ENCODE data around the gene HS6ST2. TPM values are rescaled to one million over a fixed set of nuclear protein-coding genes. Genes with fewer than 3 reads are reported as not detected.

HS6ST2 gene
- total RNA-seq, 1 donor: not detected

DNA sequence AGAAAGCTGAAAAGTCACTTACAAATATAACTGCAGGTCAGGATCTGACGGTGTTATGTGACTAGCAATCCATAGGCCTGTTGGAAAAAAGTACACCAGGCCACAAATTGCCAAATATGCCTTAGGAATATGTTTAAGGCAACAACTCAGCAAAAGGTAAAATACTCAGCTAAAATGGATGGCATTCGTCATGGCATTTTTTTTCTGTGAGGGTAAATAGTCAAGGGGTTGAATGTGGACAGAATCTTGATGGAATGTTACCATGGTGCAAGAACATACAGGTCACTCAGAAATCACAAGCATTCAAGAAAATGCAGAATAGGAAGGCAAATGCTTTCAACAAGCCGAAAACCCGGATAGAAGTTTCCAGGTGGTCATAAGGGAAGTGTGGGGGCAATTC lies 347.9 kb downstream of the HS6ST2 start:
- no peak overlapping the region for H3K4me3 ChIP-seq (ENCODE audit: insufficient read depth, low read length)
- H3K4me1 ChIP-seq (ENCODE audit: insufficient read depth, low read length): no peaks in the 10 kb centered on the region
- H2AFZ ChIP-seq (ENCODE audit: low read length): no peak overlapping the region
- TF ChIP-seq, protein P1, sequence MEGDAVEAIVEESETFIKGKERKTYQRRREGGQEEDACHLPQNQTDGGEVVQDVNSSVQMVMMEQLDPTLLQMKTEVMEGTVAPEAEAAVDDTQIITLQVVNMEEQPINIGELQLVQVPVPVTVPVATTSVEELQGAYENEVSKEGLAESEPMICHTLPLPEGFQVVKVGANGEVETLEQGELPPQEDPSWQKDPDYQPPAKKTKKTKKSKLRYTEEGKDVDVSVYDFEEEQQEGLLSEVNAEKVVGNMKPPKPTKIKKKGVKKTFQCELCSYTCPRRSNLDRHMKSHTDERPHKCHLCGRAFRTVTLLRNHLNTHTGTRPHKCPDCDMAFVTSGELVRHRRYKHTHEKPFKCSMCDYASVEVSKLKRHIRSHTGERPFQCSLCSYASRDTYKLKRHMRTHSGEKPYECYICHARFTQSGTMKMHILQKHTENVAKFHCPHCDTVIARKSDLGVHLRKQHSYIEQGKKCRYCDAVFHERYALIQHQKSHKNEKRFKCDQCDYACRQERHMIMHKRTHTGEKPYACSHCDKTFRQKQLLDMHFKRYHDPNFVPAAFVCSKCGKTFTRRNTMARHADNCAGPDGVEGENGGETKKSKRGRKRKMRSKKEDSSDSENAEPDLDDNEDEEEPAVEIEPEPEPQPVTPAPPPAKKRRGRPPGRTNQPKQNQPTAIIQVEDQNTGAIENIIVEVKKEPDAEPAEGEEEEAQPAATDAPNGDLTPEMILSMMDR (IDR thresholded peaks at IDR 0.05; ENCODE audit: extremely low read depth, low read depth, low read length): no peak
- no peaks in the 10 kb centered on the region for H3K36me3 ChIP-seq (ENCODE audit: insufficient read depth, low read length)
- no peak overlapping the region for H3K4me2 ChIP-seq (ENCODE audit: insufficient read depth, low read length)
- H3K9me3 ChIP-seq (ENCODE audit: low read depth, low read length): no peaks in the 10 kb centered on the region
- no peak for DNase-seq (ENCODE audit: insufficient read length, low spot score, missing footprints)
- peaks cover 12% of the 10 kb centered on the region for H3K27me3 ChIP-seq (ENCODE audit: insufficient read depth, low read length)
- H3K79me2 ChIP-seq (ENCODE audit: insufficient read depth, low read length): no peaks in the 10 kb centered on the region
- no peaks in the 10 kb centered on the region for H4K20me1 ChIP-seq (ENCODE audit: insufficient read depth, low read length)
- no peak overlapping the region for H3K27ac ChIP-seq (ENCODE audit: low read depth, low read length)

DNA sequence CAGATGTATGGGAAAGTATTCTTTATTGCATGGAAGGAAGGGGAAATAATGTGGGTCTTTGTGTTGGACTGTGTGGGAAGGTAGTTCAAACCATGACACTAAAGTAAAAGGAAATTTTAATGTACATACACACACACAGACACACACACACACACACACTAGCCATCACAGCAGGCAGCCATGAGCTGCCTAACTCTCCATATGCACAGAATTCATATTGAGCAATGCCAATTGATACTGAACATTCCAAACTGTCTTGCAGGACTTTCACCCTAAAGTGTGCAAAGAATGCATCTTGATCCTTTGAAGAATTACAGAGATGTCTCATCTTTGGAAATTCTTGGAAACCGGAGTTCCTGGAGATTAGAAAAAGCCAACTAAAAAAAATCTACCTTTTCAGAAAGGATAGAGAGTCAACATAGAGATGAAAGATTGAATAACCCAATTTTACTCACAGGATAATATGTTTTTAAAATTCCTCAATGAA lies 349.0 kb downstream of the HS6ST2 start:
- Histone ChIP-seq H3K27ac (ENCODE audit: low read depth, low read length) (no peak overlapping the region), H2AFZ (ENCODE audit: low read length) (no peak overlapping the region), H3K4me2 (ENCODE audit: insufficient read depth, low read length) (no peak overlapping the region), H3K4me3 (ENCODE audit: insufficient read depth, low read length) (no peak overlapping the region), H3K36me3 (ENCODE audit: insufficient read depth, low read length) (no peaks in the 10 kb centered on the region), H3K79me2 (ENCODE audit: insufficient read depth, low read length) (no peaks in the 10 kb centered on the region), H3K27me3 (ENCODE audit: insufficient read depth, low read length) (peaks cover 14% of the 10 kb centered on the region), H4K20me1 (ENCODE audit: insufficient read depth, low read length) (no peaks in the 10 kb centered on the region), H3K9me3 (ENCODE audit: low read depth, low read length) (no peaks in the 10 kb centered on the region), H3K4me1 (ENCODE audit: insufficient read depth, low read length) (no peaks in the 10 kb centered on the region)
- TF ChIP-seq, protein P1 (IDR thresholded peaks at IDR 0.05; ENCODE audit: extremely low read depth, low read depth, low read length): no peak
- no peak for DNase-seq (ENCODE audit: insufficient read length, low spot score, missing footprints)

DNA sequence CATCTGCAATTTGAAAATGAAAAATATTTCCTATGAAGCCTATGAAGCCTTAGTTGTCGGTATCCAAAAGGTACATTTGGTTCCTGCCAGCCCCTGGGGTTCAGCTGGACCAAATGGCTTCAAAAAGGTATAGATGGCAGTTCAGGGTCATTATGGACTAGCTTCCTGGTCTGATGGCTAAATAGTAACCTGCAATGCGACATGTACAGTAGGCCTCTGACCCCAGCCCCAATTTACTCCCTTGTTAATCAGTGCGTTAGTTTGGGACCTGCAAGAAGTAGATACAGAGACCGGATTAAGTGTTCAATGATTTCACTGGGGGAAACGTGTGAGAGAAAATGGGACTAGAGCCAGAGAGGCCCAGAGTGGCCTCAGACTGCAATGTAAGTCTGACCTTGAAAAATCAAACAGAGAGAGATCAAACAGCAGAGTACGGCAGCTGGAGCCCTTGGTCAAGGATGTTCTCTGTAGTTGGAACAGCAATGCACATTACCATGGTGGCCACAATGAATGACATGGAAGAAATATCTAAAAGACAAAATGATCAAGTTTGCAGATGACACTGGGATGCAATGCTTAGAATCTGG lies 354.6 kb downstream of the HS6ST2 start:
- H3K4me2 ChIP-seq (ENCODE audit: insufficient read depth, low read length): no peak overlapping the region
- DNase-seq (ENCODE audit: insufficient read length, low spot score, missing footprints): no peak

DNA sequence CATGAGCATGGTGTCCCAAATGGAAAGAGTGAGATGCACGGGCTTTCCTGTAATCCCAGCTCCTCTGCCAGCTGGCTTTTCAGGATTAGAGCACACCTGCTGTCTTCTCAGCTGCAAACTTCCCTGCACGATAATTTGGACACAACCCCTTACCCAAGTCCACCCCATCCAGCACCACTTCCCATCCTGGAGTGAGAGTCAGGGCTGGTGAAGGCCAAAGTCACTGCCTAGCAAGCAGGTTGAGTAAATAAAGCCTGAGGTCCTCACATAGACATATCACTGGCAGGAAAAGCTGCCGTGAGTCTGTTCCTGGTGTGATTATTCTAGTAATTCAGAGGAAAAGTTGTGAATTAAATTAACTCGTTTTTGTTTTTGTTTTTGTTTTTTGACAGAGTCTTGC lies 355.7 kb downstream of the HS6ST2 start:
- peaks cover 21% of the 10 kb centered on the region for H3K27me3 ChIP-seq (ENCODE audit: insufficient read depth, low read length)
- H4K20me1 ChIP-seq (ENCODE audit: insufficient read depth, low read length): no peaks in the 10 kb centered on the region
- no peak overlapping the region for H3K4me3 ChIP-seq (ENCODE audit: insufficient read depth, low read length)
- no peak overlapping the region for H3K27ac ChIP-seq (ENCODE audit: low read depth, low read length)
- TF ChIP-seq, protein P1 (IDR thresholded peaks at IDR 0.05; ENCODE audit: extremely low read depth, low read depth, low read length): no peak
- H3K79me2 ChIP-seq (ENCODE audit: insufficient read depth, low read length): no peaks in the 10 kb centered on the region
- no peak overlapping the region for H3K4me2 ChIP-seq (ENCODE audit: insufficient read depth, low read length)
- H3K36me3 ChIP-seq (ENCODE audit: insufficient read depth, low read length): no peaks in the 10 kb centered on the region
- no peak for DNase-seq (ENCODE audit: insufficient read length, low spot score, missing footprints)
- H3K9me3 ChIP-seq (ENCODE audit: low read depth, low read length): no peaks in the 10 kb centered on the region
- H3K4me1 ChIP-seq (ENCODE audit: insufficient read depth, low read length): no peaks in the 10 kb centered on the region
- no peak overlapping the region for H2AFZ ChIP-seq (ENCODE audit: low read length)

More for the DNA sequence above, 354.6 kb downstream of the HS6ST2 start:
- no peaks in the 10 kb centered on the region for H3K79me2 ChIP-seq (ENCODE audit: insufficient read depth, low read length)
- no peaks in the 10 kb centered on the region for H3K36me3 ChIP-seq (ENCODE audit: insufficient read depth, low read length)
- no peaks in the 10 kb centered on the region for H4K20me1 ChIP-seq (ENCODE audit: insufficient read depth, low read length)
- H3K9me3 ChIP-seq (ENCODE audit: low read depth, low read length): no peaks in the 10 kb centered on the region
- H3K4me1 ChIP-seq (ENCODE audit: insufficient read depth, low read length): no peaks in the 10 kb centered on the region
- no peak overlapping the region for H3K27ac ChIP-seq (ENCODE audit: low read depth, low read length)
- no peak overlapping the region for H2AFZ ChIP-seq (ENCODE audit: low read length)
- H3K27me3 ChIP-seq (ENCODE audit: insufficient read depth, low read length): peaks cover 21% of the 10 kb centered on the region
- H3K4me3 ChIP-seq (ENCODE audit: insufficient read depth, low read length): no peak overlapping the region
- TF ChIP-seq, protein P1 (IDR thresholded peaks at IDR 0.05; ENCODE audit: extremely low read depth, low read depth, low read length): no peak
